ENCODE measurements around the gene HNRNPM.
A peak's percentile ranks its signal among the peaks of the same experiment; 100 is the strongest.

The HNRNPM gene

GRCh38 chr19:8459095-8459494 lies 14.3 kb downstream of the HNRNPM start:
- no peak for DNase-seq

GRCh38 chr19:8459520-8460270 lies 14.9 kb downstream of the HNRNPM start:
- DNase-seq, result no peak

GRCh38 chr19:8460516-8461298 lies 15.9 kb downstream of the HNRNPM start:
- no peak for DNase-seq

GRCh38 chr19:8461376-8461775 lies 16.6 kb downstream of the HNRNPM start:
- no peak for DNase-seq

- DNase-seq, result no peak
Measured at GRCh38 chr19:8461891-8462290, 17.1 kb downstream of the HNRNPM start.

- peak in 1 of 56 donors; percentile 7 for DNase-seq
Measured at GRCh38 chr19:8462571-8462970, 17.8 kb downstream of the HNRNPM start.

- DNase-seq, result no peak
Measured at GRCh38 chr19:8463365-8463764, 18.6 kb downstream of the HNRNPM start.

- DNase-seq, result no peak
Measured at GRCh38 chr19:8466018-8466417, 21.2 kb downstream of the HNRNPM start.

- no peak for DNase-seq
Measured at GRCh38 chr19:8468124-8468523, 23.3 kb downstream of the HNRNPM start.

- DNase-seq, result no peak
Measured at GRCh38 chr19:8468761-8469373, 24.1 kb downstream of the HNRNPM start.

- no peak for DNase-seq
Measured at GRCh38 chr19:8469613-8470368, 25.0 kb downstream of the HNRNPM start.

GRCh38 chr19:8473648-8474476 lies 29.1 kb downstream of the HNRNPM start:
- peak in 3 of 56 donors; percentile 6 to 11 (median 7) for DNase-seq

- DNase-seq, result no peak
Measured at GRCh38 chr19:8475005-8475404, 30.2 kb downstream of the HNRNPM start.

GRCh38 chr19:8476524-8476923 lies 31.7 kb downstream of the HNRNPM start:
- no peak for DNase-seq

- no peak for DNase-seq
Measured at GRCh38 chr19:8477889-8478288, 33.1 kb downstream of the HNRNPM start.

- DNase-seq, result no peak
Measured at GRCh38 chr19:8478598-8478997, 33.8 kb downstream of the HNRNPM start.

GRCh38 chr19:8481201-8481600 lies 36.4 kb downstream of the HNRNPM start:
- DNase-seq, result no peak

GRCh38 chr19:8481616-8482015 lies 36.8 kb downstream of the HNRNPM start:
- no peak for DNase-seq

GRCh38 chr19:8482696-8483095 lies 37.9 kb downstream of the HNRNPM start:
- DNase-seq, result no peak

- no peak for DNase-seq
Measured at GRCh38 chr19:8483165-8483564, 38.4 kb downstream of the HNRNPM start.

All from amygdala (tissue), 56 donors.